Coronary artery (tissue), 2 donors: ENCODE measurements around the gene PCGF1.

Source experiments
- DNase-seq: peaks from one replicate; pipeline ENCODE4 v3.0.0-alpha.2; 2017; ENCODE audit warnings: low spot score
- H3K27ac ChIP-seq, 2 donors: fragments of 200-600 bp; sonication (generic); one replicate each; pipeline ENCODE4 v1.5.1; 2016 to 2019
- H3K4me3 ChIP-seq: fragments of 200-600 bp; sonication (generic); 2 replicates; pipeline ENCODE4 v1.5.1; 2016; ENCODE audit warnings: mild to moderate bottlenecking, moderate library complexity
- TF ChIP-seq, protein P1 (sequence below): fragments of 200-600 bp; sonication (generic); IDR thresholded peaks from one replicate; pipeline ENCODE4 v1.5.1; 2019; ENCODE audit warnings: antibody characterized with exemption

PCGF1 gene

DNA sequence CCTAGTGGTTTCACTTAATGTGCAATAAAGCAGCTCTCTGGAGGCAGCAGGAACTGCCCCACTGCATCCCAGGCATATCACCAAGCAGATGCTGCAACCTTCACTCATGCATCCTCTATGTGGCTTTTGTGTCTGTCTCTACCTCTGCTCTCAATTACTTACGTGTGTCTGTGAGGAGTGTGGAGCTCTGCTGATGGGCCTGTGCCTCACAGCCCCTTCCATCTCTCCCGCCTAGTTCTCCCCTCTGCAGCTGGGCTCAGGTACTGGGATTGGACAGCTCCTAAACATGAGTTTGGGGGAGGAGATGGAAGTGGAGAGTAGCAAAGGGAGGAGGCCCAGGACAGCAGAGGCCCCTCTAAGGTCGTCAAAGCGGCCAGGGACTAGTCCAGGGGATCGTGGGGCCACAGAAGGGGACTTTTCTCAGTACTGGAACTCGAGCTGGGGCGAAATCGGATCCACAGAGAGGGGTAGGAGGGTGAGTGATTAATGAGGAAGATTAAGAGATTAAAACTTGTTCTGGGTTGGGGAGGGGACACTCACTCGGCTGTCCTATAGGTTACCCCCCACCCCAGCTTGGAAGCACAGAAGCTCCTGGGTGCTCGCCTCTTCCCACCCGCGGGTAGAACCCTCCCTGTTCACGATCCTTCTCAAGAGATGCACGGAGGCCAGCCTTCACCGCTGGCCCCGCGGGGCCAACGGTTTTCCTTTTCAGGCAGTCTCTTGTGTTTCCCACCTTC is 6.0 kb downstream of the PCGF1 start:
- TF ChIP-seq, protein P1, sequence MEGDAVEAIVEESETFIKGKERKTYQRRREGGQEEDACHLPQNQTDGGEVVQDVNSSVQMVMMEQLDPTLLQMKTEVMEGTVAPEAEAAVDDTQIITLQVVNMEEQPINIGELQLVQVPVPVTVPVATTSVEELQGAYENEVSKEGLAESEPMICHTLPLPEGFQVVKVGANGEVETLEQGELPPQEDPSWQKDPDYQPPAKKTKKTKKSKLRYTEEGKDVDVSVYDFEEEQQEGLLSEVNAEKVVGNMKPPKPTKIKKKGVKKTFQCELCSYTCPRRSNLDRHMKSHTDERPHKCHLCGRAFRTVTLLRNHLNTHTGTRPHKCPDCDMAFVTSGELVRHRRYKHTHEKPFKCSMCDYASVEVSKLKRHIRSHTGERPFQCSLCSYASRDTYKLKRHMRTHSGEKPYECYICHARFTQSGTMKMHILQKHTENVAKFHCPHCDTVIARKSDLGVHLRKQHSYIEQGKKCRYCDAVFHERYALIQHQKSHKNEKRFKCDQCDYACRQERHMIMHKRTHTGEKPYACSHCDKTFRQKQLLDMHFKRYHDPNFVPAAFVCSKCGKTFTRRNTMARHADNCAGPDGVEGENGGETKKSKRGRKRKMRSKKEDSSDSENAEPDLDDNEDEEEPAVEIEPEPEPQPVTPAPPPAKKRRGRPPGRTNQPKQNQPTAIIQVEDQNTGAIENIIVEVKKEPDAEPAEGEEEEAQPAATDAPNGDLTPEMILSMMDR: no peak
- H3K4me3 ChIP-seq: no peak overlapping the region
- no peak overlapping the region for H3K27ac ChIP-seq
- no peak for DNase-seq

DNA sequence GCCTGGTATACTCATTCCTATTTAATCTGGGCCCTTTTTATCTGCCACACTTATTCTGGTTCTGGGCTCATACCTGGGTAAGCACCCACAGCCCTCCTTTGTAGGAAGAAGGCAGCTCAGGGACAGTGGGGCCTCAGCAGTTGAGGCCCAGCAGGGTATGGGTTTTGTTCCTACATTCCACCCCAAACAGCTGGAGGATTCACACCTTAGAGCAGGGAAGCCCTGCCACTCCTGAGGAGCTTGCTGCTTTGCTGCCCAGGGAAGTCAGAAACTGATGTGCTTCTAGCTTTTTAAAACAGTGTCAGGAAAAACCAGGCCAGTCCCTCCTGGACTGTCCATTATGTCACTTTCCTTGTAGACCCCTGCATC is 6.9 kb downstream of the PCGF1 start:
- H3K27ac ChIP-seq: no peak overlapping the region
- no peak overlapping the region for H3K4me3 ChIP-seq
- DNase-seq: no peak
- TF ChIP-seq, protein P1: no peak

DNA sequence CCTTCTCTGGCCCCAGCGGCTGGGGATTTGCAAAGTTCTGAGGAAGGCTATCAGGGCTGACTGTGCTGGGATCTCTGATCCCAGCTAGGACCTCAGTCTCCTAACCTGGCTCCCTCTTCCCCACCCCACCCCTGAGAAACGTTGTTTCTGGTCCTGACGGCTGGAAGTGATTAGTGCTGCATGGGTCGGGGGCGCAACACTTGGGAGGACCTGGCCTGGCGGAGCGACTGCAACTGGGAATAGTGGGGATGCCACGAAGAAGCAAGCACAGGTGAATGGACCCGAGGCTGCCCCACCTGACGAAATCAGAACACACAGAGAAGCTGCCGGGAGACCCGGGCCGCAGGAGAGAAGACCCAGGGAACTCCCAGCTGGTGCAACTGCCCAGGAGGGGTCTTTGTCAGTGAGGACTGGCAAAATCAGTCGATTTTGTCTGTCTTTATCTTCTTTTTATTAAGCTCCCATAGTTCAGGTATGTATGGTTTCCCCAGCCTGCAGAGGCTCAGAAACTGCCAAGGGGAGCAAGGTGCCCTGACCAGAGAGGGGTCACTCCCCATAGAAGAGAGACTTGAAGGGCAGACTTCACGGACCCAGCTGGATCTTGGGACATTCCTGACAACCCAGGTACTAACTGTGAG is 7.4 kb downstream of the PCGF1 start:
- DNase-seq: peak; percentile 67
- Histone ChIP-seq H3K4me3 (no peak overlapping the region), H3K27ac (no peak overlapping the region)
- TF ChIP-seq, protein P1: no peak

DNA sequence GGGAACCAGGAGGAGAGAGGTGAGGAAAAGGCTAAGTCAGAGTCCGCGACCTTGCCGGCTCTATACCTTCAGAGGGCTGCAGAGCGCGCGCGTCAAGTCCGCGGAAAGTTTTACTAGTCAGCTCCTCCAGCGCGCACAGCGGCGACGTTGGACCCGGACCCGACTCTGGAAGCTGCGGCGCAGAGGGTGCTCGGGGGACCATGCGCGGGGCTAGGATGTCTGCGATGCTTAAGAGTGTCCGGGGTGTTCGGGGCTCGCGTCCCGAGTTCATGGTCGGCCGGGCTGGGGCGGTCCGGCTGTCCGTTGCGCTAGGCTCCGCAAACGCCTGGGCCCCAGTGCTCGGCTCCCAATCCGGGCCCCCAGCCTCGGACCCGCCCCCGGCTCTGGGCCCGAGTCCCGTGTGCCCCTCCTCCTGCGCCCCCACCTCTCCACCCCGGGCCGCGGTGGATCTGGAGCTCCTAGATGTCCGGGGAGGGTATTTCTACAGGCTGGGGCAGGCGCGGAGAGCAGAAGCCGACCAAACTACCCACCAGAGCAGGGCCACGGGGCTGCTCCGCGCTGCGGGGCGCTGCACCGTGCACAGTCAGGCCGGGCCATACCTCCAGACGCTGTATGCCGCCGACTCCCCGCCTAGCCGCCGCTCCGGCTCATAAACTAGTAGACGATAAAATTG is 8.1 kb downstream of the PCGF1 start, which contains the start of gene LBX2:
Gene LBX2, minus strand, starts transcription at position 337 of the 673 bp plus-strand sequence. Its CDS starts 66 bp downstream, at position 271.
- TF ChIP-seq, protein P1: no peak
- H3K27ac ChIP-seq: no peak within 1 kb of the TSS
- no peak for DNase-seq
- peak within 1 kb of the TSS; percentile 65 for H3K4me3 ChIP-seq

DNA sequence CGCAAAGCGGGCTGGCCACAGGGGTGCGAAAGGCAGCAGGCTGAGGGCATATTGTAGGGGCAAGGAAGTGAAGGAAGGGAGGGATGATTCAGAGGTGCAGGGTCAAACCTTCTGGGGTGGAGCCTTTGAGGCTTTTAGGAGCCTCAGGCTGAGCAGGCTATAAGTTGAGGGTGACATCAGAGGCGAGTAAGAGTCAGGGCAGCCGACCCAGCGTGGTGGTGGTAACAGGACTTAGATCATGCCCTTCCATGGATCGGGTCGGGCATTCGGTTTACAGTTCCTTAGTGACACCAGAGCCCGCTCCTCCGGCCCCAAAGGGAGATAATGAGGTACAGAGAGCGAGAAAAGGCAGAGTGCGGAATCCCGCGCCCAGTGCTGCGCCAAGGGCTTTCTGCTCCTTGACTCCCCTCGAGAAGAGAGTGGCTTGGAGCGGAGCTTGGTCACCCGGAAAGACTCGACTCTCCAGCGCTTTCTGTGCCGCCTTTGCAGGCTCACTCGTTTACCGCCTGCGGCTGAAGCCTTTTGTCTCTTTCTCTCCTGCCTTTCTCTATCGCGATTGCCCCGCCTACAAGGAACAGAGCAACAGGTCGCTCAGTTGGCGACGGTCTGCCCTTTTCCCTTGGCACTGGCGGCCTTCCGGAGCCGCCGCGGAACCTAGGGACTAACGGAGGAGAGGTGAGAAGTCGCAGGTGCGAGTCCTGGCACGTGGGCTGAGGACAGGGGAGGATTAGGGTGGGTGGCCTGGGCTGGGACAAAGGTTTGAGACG is 8.8 kb downstream of the PCGF1 start:
- H3K27ac ChIP-seq: no peak overlapping the region
- peak overlapping the region; percentile 65 for H3K4me3 ChIP-seq
- TF ChIP-seq, protein P1: no peak
- DNase-seq: peak; percentile 63

DNA sequence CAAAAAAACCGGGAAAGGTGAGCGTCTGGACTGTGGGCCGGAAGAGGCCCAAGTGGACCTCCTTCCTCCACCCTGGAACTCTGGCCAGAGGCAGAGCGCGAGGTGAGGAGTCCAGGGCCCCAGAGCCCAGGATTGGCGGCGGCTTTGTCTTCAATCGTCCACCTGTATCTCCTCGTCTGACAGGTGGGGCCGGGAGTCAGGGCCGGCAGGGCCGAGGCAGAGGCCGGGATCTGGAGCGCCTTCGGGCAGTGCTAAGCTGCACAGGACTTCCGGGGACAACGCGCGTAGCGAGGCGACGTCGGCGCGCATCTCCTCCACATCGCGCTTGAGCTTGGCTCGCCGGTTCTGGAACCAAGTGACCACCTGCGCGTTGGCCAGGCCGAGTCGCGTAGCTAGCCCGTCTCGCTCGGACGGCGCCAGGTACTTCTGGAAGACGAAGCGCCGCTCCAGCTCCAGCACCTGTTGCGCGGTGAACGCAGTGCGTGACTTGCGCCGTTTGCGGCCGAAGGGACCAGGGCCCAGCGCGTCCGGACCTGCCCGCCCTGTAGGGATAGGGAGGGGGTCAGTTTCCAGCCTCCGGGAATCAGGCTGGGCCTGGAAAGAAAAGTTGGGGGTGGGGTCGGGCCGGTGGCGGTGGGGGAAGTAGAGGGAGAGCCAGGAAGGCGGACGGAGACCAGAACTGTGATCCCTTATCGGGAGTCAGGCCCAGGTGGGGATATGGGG is 9.6 kb downstream of the PCGF1 start:
- H3K4me3 ChIP-seq: peak overlapping the region; percentile 65
- peak; percentile 72 for DNase-seq
- TF ChIP-seq, protein P1: no peak
- H3K27ac ChIP-seq: no peak overlapping the region
